ENCODE data around the gene ILF3. TPM values are rescaled to one million over a fixed set of nuclear protein-coding genes. Genes with fewer than 3 reads are reported as not detected.

The ILF3 gene
- 100 to 1,000 TPM in 1 of 3 donors, 10 to 100 TPM in 2; 51.6 to 116 (median 79.9) TPM for polyA plus RNA-seq

GRCh38 chr19:10653732-10654609 is at the start of gene ILF3:
Gene ILF3, plus strand, starts transcription at chr19:10654346. Its CDS starts 16,260 bp downstream, at chr19:10670606.
- 0 to 1% (median 1%) methylated on average over 83 to 91 of the region's 91 CpGs for WGBS, 3 donors
- H3K27ac ChIP-seq (ENCODE audit: low read depth, low read length): peak within 1 kb of the TSS; percentile 97

- H3K27ac ChIP-seq (ENCODE audit: low read depth, low read length): no peak overlapping the region
- 45 to 79% (median 51%) methylated on average over 9 of the region's 9 CpGs for WGBS, 3 donors
Measured at GRCh38 chr19:10604460-10604980, 49.6 kb upstream of the ILF3 start.

- WGBS, 3 donors: 81 to 87% (median 86%) methylated on average over 5 of the region's 5 CpGs
- no peak overlapping the region for H3K27ac ChIP-seq (ENCODE audit: low read depth, low read length)
Measured at GRCh38 chr19:10611907-10612306, 42.2 kb upstream of the ILF3 start.

GRCh38 chr19:10612499-10613119 is 41.5 kb upstream of the ILF3 start:
- 24 to 60% (median 43%) methylated on average over 15 of the region's 15 CpGs for WGBS, 3 donors
- no peak overlapping the region for H3K27ac ChIP-seq (ENCODE audit: low read depth, low read length)

- 81 to 96% (median 90%) methylated on average over 14 of the region's 14 CpGs for WGBS, 3 donors
- H3K27ac ChIP-seq (ENCODE audit: low read depth, low read length): no peak overlapping the region
Measured at GRCh38 chr19:10615429-10616023, 38.6 kb upstream of the ILF3 start.

- no peak overlapping the region for H3K27ac ChIP-seq (ENCODE audit: low read depth, low read length)
- 85 to 86% (median 86%) methylated on average over 15 of the region's 15 CpGs for WGBS, 3 donors
Measured at GRCh38 chr19:10617409-10618121, 36.6 kb upstream of the ILF3 start.

GRCh38 chr19:10618846-10619245 is 35.3 kb upstream of the ILF3 start:
- H3K27ac ChIP-seq (ENCODE audit: low read depth, low read length): no peak overlapping the region
- 93 to 97% (median 96%) methylated on average over 8 of the region's 8 CpGs for WGBS, 3 donors

GRCh38 chr19:10620786-10621185 is 33.4 kb upstream of the ILF3 start:
- 94 to 98% (median 97%) methylated on average over 4 of the region's 4 CpGs for WGBS, 3 donors
- no peak overlapping the region for H3K27ac ChIP-seq (ENCODE audit: low read depth, low read length)

GRCh38 chr19:10621966-10622365 is 32.2 kb upstream of the ILF3 start:
- no peak overlapping the region for H3K27ac ChIP-seq (ENCODE audit: low read depth, low read length)
- WGBS, 3 donors: 95 to 99% (median 98%) methylated on average over 8 of the region's 8 CpGs

GRCh38 chr19:10624585-10624984 is 29.6 kb upstream of the ILF3 start:
- WGBS, 3 donors: 46 to 81% (median 72%) methylated on average over 6 of the region's 6 CpGs
- H3K27ac ChIP-seq (ENCODE audit: low read depth, low read length): no peak overlapping the region

GRCh38 chr19:10625003-10625761 is 29.0 kb upstream of the ILF3 start, which contains the start of gene SLC44A2:
Gene SLC44A2, plus strand, starts transcription at chr19:10625553. Its CDS starts 81 bp downstream, at chr19:10625634.
- H3K27ac ChIP-seq (ENCODE audit: low read depth, low read length): no peak within 1 kb of the TSS
- WGBS, 3 donors: 9 to 47% (median 15%) methylated on average over 42 to 53 of the region's 53 CpGs

GRCh38 chr19:10625762-10626138 is 28.4 kb upstream of the ILF3 start:
- H3K27ac ChIP-seq (ENCODE audit: low read depth, low read length): no peak overlapping the region
- 28 to 72% (median 40%) methylated on average over 7 to 10 of the region's 10 CpGs for WGBS, 3 donors

GRCh38 chr19:10631874-10632273 is 22.3 kb upstream of the ILF3 start:
- H3K27ac ChIP-seq (ENCODE audit: low read depth, low read length): no peak overlapping the region
- 77 to 88% (median 78%) methylated on average over 14 of the region's 14 CpGs for WGBS, 3 donors

GRCh38 chr19:10634430-10634829 is 19.7 kb upstream of the ILF3 start:
- 94 to 98% (median 96%) methylated on average over 7 of the region's 7 CpGs for WGBS, 3 donors
- H3K27ac ChIP-seq (ENCODE audit: low read depth, low read length): no peak overlapping the region

- 83 to 87% (median 86%) methylated on average over 6 of the region's 6 CpGs for WGBS, 3 donors
- H3K27ac ChIP-seq (ENCODE audit: low read depth, low read length): no peak overlapping the region
Measured at GRCh38 chr19:10634963-10635362, 19.2 kb upstream of the ILF3 start.

- H3K27ac ChIP-seq (ENCODE audit: low read depth, low read length): no peak overlapping the region
- WGBS, 3 donors: 89 to 93% (median 89%) methylated on average over 37 of the region's 37 CpGs
Measured at GRCh38 chr19:10636304-10636972, 17.7 kb upstream of the ILF3 start.

GRCh38 chr19:10637894-10638293 is 16.3 kb upstream of the ILF3 start:
- no peak overlapping the region for H3K27ac ChIP-seq (ENCODE audit: low read depth, low read length)
- WGBS, 3 donors: 54 to 81% (median 71%) methylated on average over 8 of the region's 8 CpGs

Data from adipose tissue (tissue), 3 donors.